RPMI7951 (cell line): ENCODE results near the gene MBOAT7. TPM values are rescaled to one million over a fixed set of nuclear protein-coding genes. Genes with fewer than 3 reads are reported as not detected.
"Not testable (repeated sequence)": the region's sequence is repeated elsewhere in the genome, so short reads cannot be mapped to it uniquely, and the experiment has no call there.

ENCODE experiments used
- DNase-seq: peaks from one replicate; pipeline ENCODE4 v3.0.0-alpha.2; 2012; ENCODE audit warnings: low read depth
- total RNA-seq: library from RNA; depleted of rRNA; stranded (reverse); fragments of >200 nt; shearing (Covaris generic); gene quantifications from 2 replicates; pipeline ENCODE4 v1.2.3, GENCODE V29; 2014

The MBOAT7 gene
- total RNA-seq, 1 experiment from 2014 or later: 183 TPM

DNA sequence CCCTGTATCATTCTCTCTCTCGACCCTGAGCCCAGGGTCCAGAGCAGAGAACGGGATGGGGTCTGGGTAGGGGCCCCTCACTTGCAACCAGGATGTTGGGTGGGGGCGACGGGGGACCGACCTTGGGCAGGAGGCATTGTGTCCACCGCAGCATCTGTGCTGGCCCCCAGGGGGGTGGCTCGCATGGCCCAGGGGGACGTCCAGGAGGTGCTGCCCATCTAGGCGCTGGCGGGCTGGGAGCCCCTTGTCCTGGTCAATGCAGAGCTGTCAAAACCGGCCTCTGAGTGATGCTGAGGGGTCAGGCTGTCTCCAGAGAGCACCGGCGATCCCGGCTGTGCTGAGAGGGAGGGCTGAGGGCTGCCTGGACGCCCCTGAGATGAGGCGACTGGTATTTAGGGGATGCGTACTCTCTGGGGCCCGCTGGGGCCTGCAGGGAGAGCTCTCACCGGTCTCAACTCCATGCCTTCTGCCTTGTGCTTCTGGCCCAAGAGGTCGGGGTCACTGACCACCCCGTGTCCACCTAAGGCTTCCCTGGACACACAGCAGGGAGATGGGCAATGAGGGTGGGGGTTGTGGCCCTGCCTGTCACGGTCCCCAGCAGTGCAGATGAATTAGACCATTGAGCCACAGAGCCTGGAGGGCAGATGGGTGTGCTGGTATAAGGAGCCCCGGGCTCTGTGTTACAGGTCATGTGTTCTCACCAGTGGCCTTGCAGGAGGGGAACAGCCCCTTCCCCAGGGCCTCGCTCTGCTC lies 19.9 kb upstream of the MBOAT7 start:
- DNase-seq: peak; percentile 26

DNA sequence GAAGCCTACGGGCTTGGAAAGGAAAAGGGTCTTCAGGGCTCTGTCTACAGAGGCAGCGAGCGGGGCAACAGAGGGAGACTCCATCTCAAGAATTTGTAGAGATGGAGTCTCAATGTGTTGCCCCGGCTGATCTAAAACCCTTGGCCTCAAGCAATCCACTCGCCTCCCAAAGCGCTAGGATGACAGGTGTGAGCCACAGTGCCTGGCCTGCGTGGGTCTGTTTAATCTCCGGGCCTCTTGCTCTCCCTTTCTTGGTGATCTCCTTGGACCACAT lies 19.3 kb upstream of the MBOAT7 start:
- peak; percentile 27 for DNase-seq

DNA sequence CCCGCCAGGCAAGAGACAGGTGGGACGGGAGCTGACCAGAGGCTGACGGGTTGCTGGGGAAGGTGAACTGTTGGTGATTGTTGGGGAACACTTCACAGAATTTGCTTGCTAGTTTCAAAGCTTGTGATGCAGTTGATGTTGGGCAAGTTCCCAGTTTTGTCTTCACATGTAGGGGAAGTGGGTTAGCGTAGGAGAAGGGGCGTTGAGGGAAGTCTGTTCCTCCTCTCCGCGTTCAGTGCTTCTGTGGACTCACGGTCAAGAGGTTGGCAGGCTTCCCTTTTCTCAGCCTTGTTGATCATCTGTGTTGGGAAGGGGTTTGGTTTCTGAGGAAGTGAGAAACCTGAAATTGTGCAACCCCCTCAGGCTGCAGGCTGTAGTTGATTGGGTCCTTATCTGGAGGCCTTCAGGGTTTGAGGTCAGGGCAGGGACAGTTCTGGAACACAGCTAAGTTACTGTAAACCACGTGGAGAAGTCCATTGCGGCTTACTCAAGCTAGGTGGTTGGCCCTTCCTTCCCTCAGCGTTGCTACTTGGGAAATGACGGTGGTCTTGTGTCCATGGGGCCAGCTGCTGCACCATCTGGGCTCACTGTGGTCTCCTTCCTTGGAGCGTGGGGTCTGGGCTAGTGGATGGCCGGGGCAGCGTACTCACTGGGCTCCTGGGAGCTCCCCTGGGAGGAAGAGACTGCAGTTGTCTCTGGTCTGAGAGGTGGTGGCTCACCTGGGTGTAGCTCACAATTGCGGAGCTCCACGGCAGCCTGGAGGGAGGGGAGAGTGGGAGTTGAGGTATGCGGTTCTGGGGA lies 18.8 kb upstream of the MBOAT7 start:
- peak; percentile 62 for DNase-seq

DNA sequence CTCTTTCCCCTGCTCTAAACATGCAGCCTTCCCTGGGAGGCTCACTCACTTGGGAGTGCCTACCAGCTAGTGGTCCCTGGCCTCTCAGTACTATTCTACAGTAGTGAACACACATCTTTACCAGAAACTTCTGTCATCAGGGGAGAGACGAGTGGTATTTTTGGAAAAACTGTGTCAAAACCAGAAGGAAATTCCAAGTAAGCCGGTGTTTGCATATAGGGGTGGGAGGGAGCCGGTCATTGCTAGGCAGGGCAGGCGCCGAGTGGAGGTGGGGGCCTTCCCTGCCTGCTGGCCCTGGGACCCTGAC lies 18.2 kb upstream of the MBOAT7 start:
- DNase-seq: no peak

DNA sequence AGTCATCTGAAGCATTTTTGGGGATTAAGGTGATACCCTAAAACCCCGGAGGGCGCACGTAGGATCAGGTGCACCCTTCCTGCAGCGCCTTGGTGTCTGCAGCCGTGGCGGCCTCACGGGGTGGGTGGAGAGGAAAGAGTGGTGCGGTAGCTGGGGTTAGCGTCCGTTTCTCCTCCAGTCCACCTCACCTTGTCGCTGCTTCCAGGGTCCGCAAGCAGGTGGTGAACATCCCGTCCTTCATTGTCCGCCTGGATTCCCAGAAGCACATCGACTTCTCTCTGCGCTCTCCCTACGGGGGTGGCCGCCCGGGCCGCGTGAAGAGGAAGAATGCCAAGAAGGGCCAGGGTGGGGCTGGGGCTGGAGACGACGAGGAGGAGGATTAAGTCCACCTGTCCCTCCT lies 17.8 kb upstream of the MBOAT7 start:
- DNase-seq: not testable (repeated sequence)

DNA sequence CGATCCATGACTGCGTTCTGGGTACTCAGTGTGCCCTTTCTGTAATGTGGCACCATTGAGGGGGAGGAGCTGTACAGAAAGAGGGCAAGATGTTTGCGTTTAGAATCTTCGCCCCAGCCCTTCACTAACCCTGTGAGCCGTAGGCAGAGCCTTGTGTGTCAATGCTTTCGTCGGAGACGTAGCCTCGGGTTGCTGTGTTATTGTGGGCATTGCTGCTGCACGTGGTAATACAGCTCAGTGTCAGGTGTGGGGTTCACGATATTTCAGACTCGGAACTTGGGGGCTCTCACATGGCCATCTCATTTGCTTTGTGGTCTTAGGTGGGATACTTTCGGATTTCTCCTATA lies 17.4 kb upstream of the MBOAT7 start:
- no peak for DNase-seq

DNA sequence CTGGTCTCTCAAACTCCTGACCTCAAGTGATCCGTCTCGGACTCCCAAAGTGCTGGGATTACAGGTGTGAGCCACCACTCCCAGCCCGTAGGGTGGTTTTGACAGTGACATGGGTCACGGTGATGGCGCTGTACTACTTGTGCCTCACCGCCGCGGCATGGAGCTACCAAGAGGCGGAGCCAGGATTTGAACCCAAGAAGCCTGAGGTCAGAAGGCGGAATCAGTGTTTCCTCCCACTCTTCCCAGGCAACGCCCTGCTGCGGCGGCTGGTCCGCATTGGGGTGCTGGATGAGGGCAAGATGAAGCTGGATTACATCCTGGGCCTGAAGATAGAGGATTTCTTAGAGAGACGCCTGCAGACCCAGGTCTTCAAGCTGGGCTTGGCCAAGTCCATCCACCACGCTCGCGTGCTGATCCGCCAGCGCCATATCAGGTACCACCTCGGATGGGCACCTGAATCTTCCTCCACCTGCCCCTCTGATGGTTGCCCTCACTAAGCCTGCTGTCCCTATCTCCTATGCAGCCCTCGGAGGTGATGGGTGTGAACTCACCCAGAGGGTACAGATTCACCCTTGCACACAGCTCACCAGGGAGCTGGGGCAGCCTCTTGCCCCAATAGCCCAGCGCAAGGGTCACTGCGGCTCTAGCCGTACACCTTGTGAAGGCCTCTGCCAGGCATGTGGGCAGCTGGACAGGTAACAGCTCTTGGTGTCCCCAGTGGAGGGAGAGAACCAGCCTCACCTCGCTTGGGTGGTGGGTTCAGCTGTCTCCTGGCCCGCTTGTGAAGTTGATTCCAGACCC lies 16.9 kb upstream of the MBOAT7 start:
- DNase-seq: no peak

DNA sequence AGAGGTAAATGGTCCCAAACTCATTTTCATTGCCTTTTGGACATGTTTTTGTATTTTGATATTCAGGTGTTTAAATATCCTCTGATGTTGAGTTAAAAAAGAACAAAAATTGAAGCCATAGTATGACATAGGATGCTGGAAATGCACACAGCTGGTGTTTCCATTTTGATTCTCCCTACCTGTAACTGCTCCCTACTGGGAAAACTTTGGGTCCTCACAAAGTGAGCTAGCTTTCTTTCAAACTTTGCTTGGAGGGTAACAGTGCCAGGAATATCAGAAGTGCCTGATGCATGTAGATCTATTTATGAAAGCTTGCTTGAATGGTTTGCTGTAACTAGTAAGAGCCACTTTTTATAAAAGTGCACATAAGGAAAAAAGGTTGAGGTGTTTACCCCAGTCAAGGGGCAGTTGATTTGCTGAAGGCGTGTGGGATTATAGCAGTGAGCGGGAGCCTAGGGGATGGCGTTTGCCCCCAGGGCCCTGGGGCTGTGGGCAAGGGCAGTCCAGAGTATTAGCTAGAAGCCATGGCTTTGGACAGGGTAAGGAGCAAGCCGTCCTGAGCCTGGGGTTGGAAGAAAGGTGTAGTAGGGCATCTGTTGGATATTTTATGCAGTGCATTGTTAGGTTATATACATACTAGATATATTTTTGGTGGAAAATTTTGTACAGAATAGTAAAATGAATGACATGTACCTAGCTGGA lies 15.5 kb upstream of the MBOAT7 start:
- no peak for DNase-seq

DNA sequence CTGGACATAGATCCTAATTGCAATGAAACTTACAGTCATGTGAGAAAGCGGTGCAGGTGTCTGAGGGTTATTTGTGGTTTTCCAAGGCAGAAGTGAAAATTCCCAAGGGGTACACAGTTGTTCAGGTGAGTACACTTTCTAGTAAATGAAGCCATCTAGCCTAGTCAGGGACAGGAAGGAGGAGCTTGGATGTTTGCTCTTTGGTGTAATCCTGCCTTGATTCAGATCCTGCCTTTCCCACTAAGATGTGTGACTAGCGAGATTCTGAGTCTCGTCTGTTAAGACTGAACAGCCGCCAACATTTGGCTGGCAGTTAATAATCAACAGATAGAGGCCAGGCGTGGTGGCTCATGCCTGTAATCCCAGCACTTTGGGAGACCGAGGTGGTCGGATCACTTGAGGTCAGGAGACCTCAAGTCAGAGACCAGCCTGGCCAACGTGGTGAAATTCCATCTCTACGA lies 13.8 kb upstream of the MBOAT7 start:
- no peak for DNase-seq

DNA sequence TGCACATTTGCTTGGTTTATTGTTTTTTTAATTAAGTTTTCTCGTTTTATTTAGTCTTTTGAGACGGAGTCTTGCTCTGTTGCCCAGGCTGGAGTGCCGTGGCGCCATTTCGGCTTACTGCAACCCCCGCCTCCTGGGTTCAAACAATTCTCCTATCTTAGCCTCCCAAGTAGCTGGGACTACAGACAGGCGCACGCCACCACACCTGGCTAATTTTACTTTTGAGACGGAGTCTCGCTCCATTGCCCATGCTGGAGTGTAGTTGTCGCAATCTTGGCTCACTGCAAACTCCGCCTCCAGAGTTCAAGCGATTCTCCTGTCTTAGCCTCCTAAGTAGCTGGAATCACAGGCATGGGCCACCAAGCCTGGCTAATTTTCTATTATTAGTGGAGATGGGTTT lies 12.6 kb upstream of the MBOAT7 start:
- no peak for DNase-seq

DNA sequence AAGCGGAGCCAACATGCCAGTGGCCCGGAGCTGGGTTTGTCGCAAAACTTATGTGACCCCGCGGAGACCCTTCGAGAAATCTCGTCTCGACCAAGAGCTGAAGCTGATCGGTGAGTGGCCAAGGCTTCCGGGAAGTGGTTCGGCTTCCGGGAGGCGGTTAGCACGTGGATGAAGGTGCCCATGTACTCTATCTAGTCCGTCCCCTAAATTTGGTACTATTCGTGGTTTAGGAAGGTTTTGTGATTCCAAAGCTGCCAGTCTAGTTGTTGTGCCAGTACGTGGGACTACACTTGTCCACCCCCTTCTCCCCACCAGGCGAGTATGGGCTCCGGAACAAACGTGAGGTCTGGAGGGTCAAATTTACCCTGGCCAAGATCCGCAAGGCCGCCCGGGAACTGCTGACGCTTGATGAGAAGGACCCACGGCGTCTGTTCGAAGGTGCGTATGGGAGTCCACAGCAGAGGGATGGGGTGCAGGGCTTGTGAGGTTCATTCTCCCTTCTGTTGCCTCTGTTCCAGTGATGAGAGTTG lies 11.9 kb upstream of the MBOAT7 start:
- no peak for DNase-seq

DNA sequence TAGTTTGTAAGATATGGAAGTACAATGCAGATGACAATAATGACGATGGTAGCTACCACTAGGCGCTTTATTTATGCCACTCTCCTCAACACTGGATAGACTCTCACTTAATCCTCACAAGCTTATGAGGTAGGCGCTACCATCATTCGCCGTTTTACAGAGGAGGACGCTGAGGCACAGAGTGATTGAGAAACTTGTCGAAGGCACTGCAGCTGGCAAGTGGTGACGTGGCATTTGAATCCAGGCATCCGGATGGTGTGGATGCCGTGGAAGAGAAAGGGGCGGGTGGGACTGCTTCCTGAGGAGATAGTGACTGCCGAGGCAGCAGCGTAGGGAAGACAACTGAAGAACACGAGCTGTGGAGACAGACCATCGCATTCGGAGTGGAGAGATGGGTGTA lies 10.0 kb upstream of the MBOAT7 start:
- DNase-seq: no peak

DNA sequence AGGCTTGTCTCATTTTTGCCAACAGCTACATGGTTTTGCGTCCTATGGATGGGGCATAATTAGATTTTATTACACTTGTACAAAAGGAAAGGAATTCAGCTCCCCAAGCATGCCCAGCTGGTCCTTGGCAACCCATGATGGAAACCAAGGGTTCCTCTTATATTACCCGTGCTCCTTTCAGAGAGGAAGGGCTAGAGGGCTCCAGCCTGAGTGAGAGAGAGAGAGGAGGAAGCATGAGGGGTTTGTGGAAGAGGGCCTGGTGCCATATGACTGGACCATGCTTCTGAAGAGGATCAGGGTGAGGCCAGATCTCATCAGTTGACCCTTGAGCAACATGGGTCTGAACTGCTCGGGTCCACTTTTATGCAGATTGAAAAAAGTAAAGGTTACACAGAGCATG lies 7.7 kb upstream of the MBOAT7 start:
- DNase-seq: no peak

DNA sequence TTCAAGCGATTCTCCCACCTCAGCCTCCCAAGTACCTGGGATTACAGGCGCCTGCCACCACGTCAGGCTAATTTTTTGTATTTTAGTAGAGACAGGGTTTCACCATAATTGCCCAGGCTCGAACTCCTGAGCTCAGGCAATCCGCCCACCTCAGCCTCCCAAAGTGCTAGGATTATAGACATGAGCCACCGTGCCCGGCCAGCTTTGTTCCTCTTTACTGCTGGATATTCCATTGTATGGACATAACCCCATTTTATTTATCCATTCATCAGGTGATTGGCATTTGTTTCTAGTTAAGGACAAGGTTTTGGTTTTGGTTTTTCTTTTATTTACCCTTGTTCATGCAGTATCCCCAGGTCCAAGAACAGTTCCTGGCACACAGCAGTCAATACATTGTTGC lies 7.2 kb upstream of the MBOAT7 start:
- no peak for DNase-seq

DNA sequence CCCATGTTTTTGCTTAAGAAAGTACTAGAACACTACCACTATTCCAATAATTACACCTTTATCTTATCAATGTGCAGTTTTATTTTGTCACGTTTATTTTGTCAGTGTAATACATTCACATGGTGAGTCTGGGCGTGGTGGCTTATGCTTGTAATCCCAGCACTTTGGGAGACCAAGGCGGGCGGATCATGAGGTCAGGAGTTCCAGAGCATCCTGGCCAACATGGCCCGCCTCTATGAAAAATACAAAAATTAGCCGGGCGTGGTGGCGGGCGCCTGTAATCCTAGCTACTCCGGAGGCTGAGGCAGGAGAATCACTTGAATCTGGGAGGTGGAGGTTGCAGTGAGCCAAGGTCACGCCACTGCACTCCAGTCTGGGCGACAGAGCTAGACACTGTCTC lies 5.1 kb upstream of the MBOAT7 start:
- DNase-seq: not testable (repeated sequence)

DNA sequence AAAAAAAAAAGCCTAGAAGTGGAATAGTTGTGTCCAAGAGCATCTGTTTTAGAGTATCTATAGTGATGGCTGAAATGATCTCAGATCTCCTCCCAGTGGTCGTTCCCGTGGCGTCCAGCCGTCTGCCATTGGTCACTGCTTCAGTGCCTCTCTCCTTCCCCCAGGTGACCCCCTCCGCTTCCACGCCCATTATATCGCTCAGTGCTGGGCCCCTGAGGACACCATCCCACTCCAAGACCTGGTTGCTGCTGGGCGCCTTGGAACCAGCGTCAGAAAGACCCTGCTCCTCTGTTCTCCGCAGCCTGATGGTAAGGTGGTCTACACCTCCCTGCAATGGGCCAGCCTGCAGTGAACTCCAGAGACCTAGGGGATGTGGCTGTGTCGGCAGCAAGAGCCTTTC lies 3.6 kb upstream of the MBOAT7 start:
- DNase-seq: no peak

DNA sequence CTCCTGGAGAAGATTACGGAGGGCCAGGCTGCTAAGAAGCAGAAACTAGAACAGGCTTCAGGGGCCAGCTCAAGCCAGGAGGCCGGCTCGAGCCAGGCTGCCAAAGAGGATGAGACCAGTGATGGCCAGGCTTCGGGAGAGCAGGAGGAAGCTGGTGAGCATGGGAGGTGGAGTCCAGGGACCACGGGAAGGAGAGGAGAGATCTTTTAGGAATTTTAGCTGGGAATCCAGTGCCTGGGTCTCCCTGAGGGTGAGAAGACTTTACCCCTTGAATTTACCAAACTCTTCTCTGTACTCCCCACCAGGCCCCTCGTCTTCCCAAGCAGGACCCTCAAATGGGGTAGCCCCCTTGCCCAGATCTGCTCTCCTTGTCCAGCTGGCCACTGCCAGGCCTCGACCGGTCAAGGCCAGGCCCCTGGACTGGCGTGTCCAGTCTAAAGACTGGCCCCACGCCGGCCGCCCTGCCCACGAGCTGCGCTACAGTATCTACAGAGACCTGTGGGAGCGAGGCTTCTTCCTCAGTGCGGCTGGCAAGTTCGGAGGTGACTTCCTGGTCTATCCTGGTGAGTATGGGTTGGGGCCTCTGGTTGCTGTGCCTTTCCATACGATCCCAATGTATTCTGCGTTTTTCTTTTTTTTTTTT lies 2.6 kb upstream of the MBOAT7 start:
- no peak for DNase-seq

DNA sequence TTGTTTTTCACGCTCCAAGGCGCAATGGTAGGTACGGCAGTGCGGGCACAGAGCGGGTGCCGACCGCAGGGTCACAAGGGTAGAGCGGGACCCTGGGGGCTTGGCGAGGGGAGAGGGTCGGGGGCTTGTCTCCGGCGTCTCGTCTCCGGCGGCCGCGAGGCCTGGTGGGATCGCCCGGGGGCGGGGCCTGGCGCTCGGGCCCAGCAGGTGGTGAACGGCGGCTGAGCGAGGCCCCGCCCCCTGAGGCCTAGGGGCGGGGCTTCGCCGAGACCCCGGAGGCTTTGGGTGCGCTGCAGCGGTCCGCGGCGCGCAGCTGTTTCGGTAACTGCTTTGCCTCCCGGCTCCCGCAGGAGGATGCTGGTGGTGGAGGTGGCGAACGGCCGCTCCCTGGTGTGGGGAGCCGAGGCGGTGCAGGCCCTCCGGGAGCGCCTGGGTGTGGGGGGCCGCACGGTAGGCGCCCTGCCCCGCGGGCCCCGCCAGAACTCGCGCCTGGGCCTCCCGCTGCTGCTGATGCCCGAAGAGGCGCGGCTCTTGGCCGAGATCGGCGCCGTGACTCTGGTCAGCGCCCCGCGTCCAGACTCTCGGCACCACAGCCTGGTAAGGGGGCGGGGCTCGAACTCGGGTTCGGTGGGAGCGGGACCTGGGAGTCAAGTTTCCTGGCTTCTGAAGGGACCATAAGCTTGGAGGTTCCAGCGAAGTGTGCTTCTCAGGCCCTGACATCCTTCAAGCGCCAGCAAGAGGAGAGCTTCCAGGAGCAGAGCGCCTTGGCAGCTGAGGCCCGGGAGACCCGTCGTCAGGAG lies 1.8 kb upstream of the MBOAT7 start, which contains the start of gene TSEN34:
TSS of gene TSEN34 (plus strand) at position 298 of the 800 bp plus-strand sequence. CDS start at position 355, 57 bp downstream.
- peak; percentile 84 for DNase-seq

DNA sequence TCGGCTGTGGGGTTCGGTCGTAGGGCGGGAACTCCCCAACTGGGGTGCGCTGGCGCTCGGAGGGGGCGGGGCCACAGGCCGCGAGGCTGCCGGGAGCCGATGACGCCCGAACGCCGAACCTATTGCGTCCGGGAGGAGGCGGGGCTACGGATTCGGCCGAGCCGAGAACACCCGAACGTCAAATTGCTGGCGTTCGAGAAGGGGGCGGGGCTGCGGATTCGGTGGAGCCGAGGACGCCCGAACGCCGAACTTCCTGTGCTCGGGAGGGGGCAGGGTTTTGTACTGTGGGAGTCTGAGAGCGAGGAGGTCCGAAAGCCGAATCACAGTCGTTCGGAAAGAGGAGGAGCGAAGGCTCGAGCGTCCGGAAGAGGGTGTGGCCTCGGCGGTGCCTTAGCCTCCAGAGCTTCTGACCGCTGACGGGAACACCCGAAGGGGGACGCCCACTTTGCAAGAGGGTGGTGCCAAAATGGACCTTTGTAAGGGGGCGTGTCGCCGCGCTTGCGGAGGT lies 1.2 kb upstream of the MBOAT7 start:
- peak; percentile 99 for DNase-seq
